ENCODE measurements around the gene DLG2.
"Not testable (repeated sequence)": the region's sequence is repeated elsewhere in the genome, so short reads cannot be mapped to it uniquely, and the experiment has no call there.

DLG2 gene

DNA sequence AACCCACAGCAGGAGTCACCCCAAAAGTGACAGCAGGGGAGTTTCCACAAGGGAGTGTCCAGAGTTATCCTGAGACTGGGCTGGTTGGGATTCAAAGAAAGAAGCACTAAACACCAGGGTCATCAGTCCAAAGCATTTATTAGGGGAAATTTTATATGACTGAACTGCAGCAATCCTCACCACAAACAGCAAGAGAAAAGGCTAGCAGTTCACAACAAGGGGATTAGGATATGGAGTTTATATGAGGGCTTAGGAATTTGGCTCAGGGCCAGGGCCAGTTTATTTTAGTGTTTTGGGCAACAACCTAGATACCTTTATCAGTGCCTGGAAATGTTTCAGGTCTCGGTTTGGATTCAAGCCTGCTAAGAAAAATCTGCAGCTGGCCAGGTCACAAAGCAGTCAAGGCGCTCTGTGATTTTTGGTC is 16.1 kb upstream of the DLG2 start:
- DNase-seq (ENCODE audit: low spot score), result no peak

GRCh38 chr11:85634747-85635146 is 7.6 kb upstream of the DLG2 start:
- no peak for DNase-seq (ENCODE audit: low spot score)

DNA sequence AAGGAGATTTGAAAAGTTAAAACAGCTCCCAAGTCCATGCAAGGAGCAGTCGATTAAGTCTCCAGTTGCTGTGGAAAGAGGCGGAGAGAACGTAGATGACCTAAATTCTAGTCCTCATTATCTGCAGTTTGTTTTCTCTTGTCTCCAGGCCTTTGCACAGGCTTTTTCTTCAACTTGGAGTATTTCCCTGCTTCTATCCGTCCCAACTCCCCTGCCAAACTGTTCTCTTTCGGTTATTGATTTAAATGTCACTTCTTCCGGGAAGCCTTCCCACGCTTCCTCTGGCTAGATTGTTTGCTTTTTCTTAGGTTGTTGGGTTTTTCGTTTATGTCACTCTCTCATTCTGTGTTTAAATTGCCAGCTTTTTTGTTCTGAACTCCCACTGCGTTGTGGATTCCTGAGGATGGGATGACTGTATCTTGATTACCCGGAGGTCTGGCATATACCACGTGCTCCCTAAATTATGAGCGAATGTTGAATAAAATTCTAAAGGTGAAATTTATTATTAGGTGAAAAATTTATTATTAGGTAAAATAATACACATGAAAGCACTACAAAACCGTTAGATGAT is 1.7 kb upstream of the DLG2 start:
- DNase-seq (ENCODE audit: low spot score), result peak; percentile 22

- peak; percentile 96 for DNase-seq (ENCODE audit: low spot score)
Measured at GRCh38 chr11:85627998-85628770, 1.0 kb upstream of the DLG2 start, which contains the start of gene TMEM126B. Gene TMEM126B (plus strand): TSS chr11:85628593. CDS start chr11:85628608, 15 bp downstream.

DNA sequence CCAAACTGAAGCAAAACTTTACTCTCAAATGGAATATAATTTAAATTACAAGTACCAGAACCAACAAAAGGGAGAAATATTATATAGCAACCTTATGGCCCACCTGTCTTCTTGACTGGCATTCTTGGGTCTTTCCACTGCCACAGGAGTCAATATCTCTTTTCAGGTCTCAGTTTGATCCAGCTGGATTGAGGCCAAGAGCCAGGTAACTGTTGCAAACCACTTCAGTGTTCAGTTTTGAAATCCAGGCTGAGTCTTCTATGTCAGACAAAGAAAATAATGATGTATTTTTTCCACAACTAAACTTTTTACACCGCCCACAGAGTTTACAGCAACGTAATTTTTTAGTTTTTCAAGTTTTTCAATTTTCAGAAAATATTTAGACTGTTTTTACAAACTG is 648 bp downstream of the DLG2 start:
- DNase-seq (ENCODE audit: low spot score), result no peak

DNA sequence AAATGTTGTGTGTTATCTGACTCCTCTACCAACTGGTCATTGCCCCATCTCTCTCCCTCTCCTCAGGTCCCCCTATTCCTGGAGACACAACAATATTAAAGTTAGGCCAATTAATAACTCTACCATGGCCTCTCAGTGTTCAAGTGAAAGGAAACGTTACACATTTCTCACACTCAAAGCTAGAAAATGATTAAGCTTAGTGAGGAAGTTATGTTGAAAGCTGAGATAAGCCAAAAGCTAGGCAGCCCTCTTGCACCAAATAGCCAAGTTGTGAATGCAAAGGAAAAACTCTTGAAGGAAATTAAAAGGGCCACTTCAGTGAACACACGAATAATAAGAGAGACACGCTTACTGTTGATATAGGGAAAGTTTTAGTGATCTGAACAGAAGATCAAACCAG is 6.9 kb downstream of the DLG2 start:
- DNase-seq (ENCODE audit: low spot score), result no peak

- DNase-seq (ENCODE audit: low spot score), result no peak
Measured at GRCh38 chr11:85619499-85619898, 7.6 kb downstream of the DLG2 start.

GRCh38 chr11:85611643-85612042 is 15.5 kb downstream of the DLG2 start:
- DNase-seq (ENCODE audit: low spot score), result not testable (repeated sequence)

DNA sequence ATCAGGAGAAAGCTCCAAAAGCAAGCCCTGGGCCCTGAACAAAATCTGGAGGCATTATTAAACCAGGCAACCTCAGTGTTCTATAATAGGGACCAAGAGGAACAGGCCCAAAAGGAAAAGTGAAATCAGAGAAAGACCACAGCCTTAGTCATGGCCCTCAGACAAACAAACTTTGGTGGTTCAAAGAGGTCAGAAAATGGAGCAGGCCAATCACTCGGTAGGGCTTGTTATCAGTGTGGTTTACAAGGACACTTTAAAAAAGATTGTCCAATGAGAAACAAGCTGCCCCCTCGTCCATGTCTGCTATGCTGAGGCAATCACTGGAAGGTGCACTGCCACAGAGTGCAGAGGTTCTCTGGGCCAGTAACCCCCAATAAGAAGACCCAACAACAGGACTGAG is 17.9 kb downstream of the DLG2 start:
- not testable (repeated sequence) for DNase-seq (ENCODE audit: low spot score)

GRCh38 chr11:85608621-85609020 is 18.5 kb downstream of the DLG2 start:
- DNase-seq (ENCODE audit: low spot score), result not testable (repeated sequence)

GRCh38 chr11:85606237-85606636 is 20.9 kb downstream of the DLG2 start:
- not testable (repeated sequence) for DNase-seq (ENCODE audit: low spot score)

GRCh38 chr11:85603220-85603619 is 23.9 kb downstream of the DLG2 start:
- DNase-seq (ENCODE audit: low spot score), result no peak

- DNase-seq (ENCODE audit: low spot score), result no peak
Measured at GRCh38 chr11:85602526-85603213, 24.5 kb downstream of the DLG2 start.

DNA sequence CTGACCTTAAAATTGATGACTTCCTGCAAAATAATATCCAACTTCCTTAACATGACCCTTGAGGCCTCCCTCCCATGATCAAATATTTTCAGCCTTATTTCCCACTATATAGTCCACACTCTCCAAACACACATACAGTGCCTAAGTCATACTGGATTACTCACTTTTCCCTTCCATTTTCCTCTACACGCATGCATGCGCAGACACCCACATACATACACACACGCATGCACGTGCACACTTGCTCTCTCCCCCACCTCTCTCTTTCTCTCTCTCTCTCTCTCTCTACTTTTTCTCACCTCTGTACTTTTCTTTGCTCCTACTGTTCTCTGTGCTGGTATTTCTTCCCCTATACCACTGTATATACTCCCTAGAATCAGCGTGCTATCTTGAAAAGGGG is 28.1 kb downstream of the DLG2 start:
- DNase-seq (ENCODE audit: low spot score), result no peak

DNA sequence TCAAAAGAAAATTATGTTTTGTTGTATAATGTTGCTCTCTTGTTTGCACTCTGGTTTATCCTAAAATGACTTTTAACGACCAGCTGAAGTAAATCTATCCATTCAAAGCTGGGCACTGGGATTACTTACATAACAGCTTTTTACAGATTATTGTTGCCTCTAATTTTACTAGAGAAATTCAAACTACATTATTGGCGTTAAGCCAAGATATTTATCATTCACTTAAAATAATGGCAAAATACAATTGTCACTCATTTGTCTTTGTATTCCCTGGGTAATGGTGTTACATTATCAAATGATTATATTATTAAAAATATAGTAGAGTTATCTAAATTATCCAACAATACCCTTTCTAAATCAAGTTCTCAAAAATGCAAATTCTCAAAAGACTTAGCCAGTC is 30.3 kb downstream of the DLG2 start:
- DNase-seq (ENCODE audit: low spot score), result no peak

GRCh38 chr11:85595285-85595884 is 31.8 kb downstream of the DLG2 start:
- DNase-seq (ENCODE audit: low spot score), result peak; percentile 57

GRCh38 chr11:85590848-85591483 is 36.2 kb downstream of the DLG2 start:
- DNase-seq (ENCODE audit: low spot score), result peak; percentile 13

GRCh38 chr11:85589373-85589772 is 37.8 kb downstream of the DLG2 start:
- DNase-seq (ENCODE audit: low spot score), result no peak

GRCh38 chr11:85582111-85582510 is 45.0 kb downstream of the DLG2 start:
- DNase-seq (ENCODE audit: low spot score), result no peak

- DNase-seq (ENCODE audit: low spot score), result no peak
Measured at GRCh38 chr11:85575388-85575787, 51.8 kb downstream of the DLG2 start.

DNA sequence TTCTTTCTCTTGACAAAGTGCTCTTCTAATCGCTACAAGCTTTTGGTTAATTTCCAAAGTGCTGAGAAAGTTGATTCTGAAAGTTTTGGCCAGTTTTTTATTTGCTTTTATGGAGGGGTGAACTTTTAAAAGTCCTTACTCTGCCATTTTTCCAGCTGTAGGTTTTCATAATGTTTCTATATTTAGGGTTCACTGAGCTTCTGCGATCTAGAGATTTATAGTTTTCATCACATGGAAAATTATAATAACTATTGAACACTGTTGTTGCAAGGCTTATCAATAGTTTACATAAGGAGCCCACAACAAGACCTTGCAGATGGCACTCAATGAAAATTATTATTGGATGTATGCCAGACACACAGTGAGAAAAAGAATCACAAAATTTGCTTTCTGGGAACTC is 55.1 kb downstream of the DLG2 start:
- no peak for DNase-seq (ENCODE audit: low spot score)

- no peak for DNase-seq (ENCODE audit: low spot score)
Measured at GRCh38 chr11:85569525-85569924, 57.6 kb downstream of the DLG2 start.
